Measurements from ENCODE around the gene UGCG. TPM values are rescaled to one million over a fixed set of nuclear protein-coding genes. Genes with fewer than 3 reads are reported as not detected.

UGCG gene
- total RNA-seq, 1 experiment from 2014 or later: 23.3 TPM

DNA sequence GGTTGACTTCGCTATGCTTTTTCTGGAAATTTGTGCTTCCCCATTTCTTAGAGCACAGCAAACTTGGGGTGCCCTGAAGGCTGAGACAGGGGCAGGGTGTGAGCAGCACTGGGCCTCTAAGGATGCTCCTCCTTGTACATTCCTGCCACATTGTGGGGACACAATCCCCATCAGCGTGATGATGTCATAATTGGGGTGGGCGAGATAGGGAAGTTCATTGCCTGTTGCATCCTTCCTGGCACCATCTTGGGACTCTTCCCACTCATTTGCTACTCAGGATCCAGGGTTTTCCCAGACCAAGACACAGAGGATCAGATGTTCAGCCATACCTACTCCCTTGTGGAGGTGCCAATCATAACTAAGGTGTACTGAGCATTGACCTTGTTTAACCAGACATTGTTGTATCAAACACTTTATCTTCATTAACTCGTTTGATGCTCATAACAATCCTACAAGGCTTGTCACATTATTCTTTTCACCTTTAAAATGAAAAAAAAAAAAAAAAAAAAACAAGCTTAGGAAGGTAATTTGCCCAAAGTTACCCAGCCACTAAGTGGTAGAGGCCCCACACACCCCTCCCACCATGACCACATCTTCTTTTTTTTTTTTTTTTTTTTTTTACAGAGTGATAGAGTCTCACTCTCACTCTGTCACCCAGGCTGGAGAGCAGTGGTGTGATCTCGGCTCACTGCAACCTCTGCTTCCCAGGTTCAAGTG, 87.6 kb downstream of the UGCG start:
- Histone ChIP-seq H2BK120ac (ENCODE audit: low read depth, low read length, poor library complexity, severe bottlenecking) (no peak overlapping the region), H2BK12ac (ENCODE audit: insufficient read length, low read depth, low read length) (no peak overlapping the region), H3K18ac (ENCODE audit: insufficient read length, low read depth, low read length) (no peak overlapping the region), H3K4me1 (ENCODE audit: insufficient read depth, low read length) (no peaks in the 10 kb centered on the region), H3K79me1 (ENCODE audit: insufficient read depth, low read depth, low read length, poor library complexity, severe bottlenecking) (no peaks in the 10 kb centered on the region), H4K91ac (ENCODE audit: insufficient read length, low read depth, low read length) (no peak overlapping the region), H4K20me1 (ENCODE audit: control insufficient read depth, insufficient read depth, insufficient read length) (no peaks in the 10 kb centered on the region), H3K27ac (ENCODE audit: insufficient read length, low read depth, low read length) (no peak overlapping the region), H4K8ac (replicated peaks; ENCODE audit: insufficient read length, low read depth, low read length) (no peak overlapping the region), H3K9me3 (ENCODE audit: control insufficient read depth, low read depth, low read length) (no peaks in the 10 kb centered on the region), H2AK5ac (ENCODE audit: insufficient read length, low read length) (no peak overlapping the region), H3K79me2 (ENCODE audit: insufficient read depth, low read length) (no peaks in the 10 kb centered on the region), H3K4me2 (ENCODE audit: insufficient read depth, insufficient read length, low read length) (no peak overlapping the region), H3T11ph (ENCODE audit: low read length) (no peak overlapping the region), H2BK20ac (ENCODE audit: low read depth, low read length, poor library complexity, severe bottlenecking) (no peak overlapping the region), H3K14ac (ENCODE audit: insufficient read depth, low read length) (no peak overlapping the region), H2BK15ac (ENCODE audit: low read depth, low read length) (no peak overlapping the region), H3K23me2 (ENCODE audit: insufficient read length, low read depth, low read length, poor library complexity, severe bottlenecking) (no peaks in the 10 kb centered on the region), H3K9ac (ENCODE audit: extremely low read depth, insufficient read length, low read length) (no peak overlapping the region), H3K27me3 (ENCODE audit: insufficient read depth, low read length) (no peaks in the 10 kb centered on the region), H3K23ac (ENCODE audit: insufficient read length, low read depth, low read length) (no peak overlapping the region), H3K56ac (ENCODE audit: insufficient read length, low read depth, low read length) (no peak overlapping the region), H4K5ac (ENCODE audit: insufficient read length, low read depth, low read length) (no peak overlapping the region), H3K4ac (ENCODE audit: low read depth, low read length) (no peak overlapping the region), H2AFZ (ENCODE audit: low read length) (no peak overlapping the region), H2BK5ac (ENCODE audit: insufficient read length, low read length) (no peak overlapping the region)
- H3K9me3 Mint-ChIP-seq: no peaks in the 10 kb centered on the region
- H3K27me3 Mint-ChIP-seq (ENCODE audit: low read depth): no peaks in the 10 kb centered on the region; the same call in 1 of the 2 replicates
- no peak overlapping the region; a peak in 1 of 7 replicates for H3K27ac Mint-ChIP-seq
- TF ChIP-seq, protein P1, sequence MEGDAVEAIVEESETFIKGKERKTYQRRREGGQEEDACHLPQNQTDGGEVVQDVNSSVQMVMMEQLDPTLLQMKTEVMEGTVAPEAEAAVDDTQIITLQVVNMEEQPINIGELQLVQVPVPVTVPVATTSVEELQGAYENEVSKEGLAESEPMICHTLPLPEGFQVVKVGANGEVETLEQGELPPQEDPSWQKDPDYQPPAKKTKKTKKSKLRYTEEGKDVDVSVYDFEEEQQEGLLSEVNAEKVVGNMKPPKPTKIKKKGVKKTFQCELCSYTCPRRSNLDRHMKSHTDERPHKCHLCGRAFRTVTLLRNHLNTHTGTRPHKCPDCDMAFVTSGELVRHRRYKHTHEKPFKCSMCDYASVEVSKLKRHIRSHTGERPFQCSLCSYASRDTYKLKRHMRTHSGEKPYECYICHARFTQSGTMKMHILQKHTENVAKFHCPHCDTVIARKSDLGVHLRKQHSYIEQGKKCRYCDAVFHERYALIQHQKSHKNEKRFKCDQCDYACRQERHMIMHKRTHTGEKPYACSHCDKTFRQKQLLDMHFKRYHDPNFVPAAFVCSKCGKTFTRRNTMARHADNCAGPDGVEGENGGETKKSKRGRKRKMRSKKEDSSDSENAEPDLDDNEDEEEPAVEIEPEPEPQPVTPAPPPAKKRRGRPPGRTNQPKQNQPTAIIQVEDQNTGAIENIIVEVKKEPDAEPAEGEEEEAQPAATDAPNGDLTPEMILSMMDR (conservative IDR thresholded peaks at IDR 0.05): no peak
- no peaks in the 10 kb centered on the region for H3K4me1 Mint-ChIP-seq
- H3K4me3 Mint-ChIP-seq: no peak overlapping the region
- no CpG with 5 or more reads among the region's 5 CpGs for WGBS (ENCODE audit: extremely low coverage, insufficient read length, low lambda C conversion rate)
- no peaks in the 10 kb centered on the region for H3K36me3 Mint-ChIP-seq (ENCODE audit: insufficient read depth in 1 of 3, low read depth in 3 of 3)
- no peak for DNase-seq

Small RNAs within 50 kb of the gene (microRNA-seq; reads per million reads assigned to microRNA genes)
- not detected for gene MIR4668 (ENCODE audit: borderline microRNAs expressed)

Other genes with a start within 250 kb of the UGCG start
- 31.0 and 33.4 TPM in 2 replicates for gene GNG10, start 235.2 kb upstream of the UGCG start, total RNA-seq (2021)
- not detected in 2 replicates for gene SHOC1, start 101.9 kb upstream of the UGCG start, total RNA-seq (2021)

Measured in H9 (cell line).